T1000 (cell line): ENCODE data around the gene AMMECR1L.
"Not testable (repeated sequence)": the region's sequence is repeated elsewhere in the genome, so short reads cannot be mapped to it uniquely, and the experiment has no call there.

ENCODE experiments used
- DNase-seq: peaks from one replicate; lab custom pipeline; 2025; ENCODE audit warnings: mixed read lengths; lab: John Stamatoyannopoulos, UW

AMMECR1L gene

GRCh38 chr2:127885780-127886592 lies at the start of gene AMMECR1L:
TSS of gene AMMECR1L (minus strand) at chr2:127885956. CDS start at chr2:127874234, 11,722 bp downstream.
- peak; percentile 73 for DNase-seq

- no peak for DNase-seq
Measured at GRCh38 chr2:127935337-127935736, 49.6 kb upstream of the AMMECR1L start.

- DNase-seq: peak; percentile 49
Measured at GRCh38 chr2:127932199-127932876, 46.6 kb upstream of the AMMECR1L start.

- DNase-seq: no peak
Measured at GRCh38 chr2:127929449-127929848, 43.7 kb upstream of the AMMECR1L start.

- no peak for DNase-seq
Measured at GRCh38 chr2:127927384-127927783, 41.6 kb upstream of the AMMECR1L start.

- no peak for DNase-seq
Measured at GRCh38 chr2:127917916-127918315, 32.2 kb upstream of the AMMECR1L start.

GRCh38 chr2:127913808-127914457 lies 28.2 kb upstream of the AMMECR1L start:
- no peak for DNase-seq

- DNase-seq: no peak
Measured at GRCh38 chr2:127911737-127912136, 26.0 kb upstream of the AMMECR1L start.

GRCh38 chr2:127910415-127910814 lies 24.7 kb upstream of the AMMECR1L start:
- no peak for DNase-seq

GRCh38 chr2:127909019-127909418 lies 23.3 kb upstream of the AMMECR1L start:
- DNase-seq: no peak

- DNase-seq: not testable (repeated sequence)
Measured at GRCh38 chr2:127907733-127908400, 22.1 kb upstream of the AMMECR1L start.

GRCh38 chr2:127906206-127906926 lies 20.6 kb upstream of the AMMECR1L start:
- no peak for DNase-seq

- no peak for DNase-seq
Measured at GRCh38 chr2:127901339-127902056, 15.7 kb upstream of the AMMECR1L start.

GRCh38 chr2:127897531-127898211 lies 11.9 kb upstream of the AMMECR1L start:
- no peak for DNase-seq

GRCh38 chr2:127893494-127893893 lies 7.7 kb upstream of the AMMECR1L start:
- DNase-seq: no peak

GRCh38 chr2:127893033-127893432 lies 7.3 kb upstream of the AMMECR1L start:
- DNase-seq: no peak

GRCh38 chr2:127891811-127892210 lies 6.1 kb upstream of the AMMECR1L start:
- no peak for DNase-seq

- not testable (repeated sequence) for DNase-seq
Measured at GRCh38 chr2:127890756-127891155, 5.0 kb upstream of the AMMECR1L start.

GRCh38 chr2:127888772-127889171 lies 3.0 kb upstream of the AMMECR1L start:
- no peak for DNase-seq

- no peak for DNase-seq
Measured at GRCh38 chr2:127887776-127888130, 2.0 kb upstream of the AMMECR1L start.
